Measurements from ENCODE around the gene SGCA. TPM values are rescaled to one million over a fixed set of nuclear protein-coding genes. Genes with fewer than 3 reads are reported as not detected.

SGCA gene
- total and polyA plus RNA-seq, 7 donors = 2.5 to 80.1 (median 27.3) TPM

GRCh38 chr17:50194140-50194933, 28.5 kb downstream of the SGCA start:
- TF ChIP-seq EP300 (IDR thresholded peaks at IDR 0.05) (no peak), POLR2A (IDR thresholded peaks at IDR 0.05) (no peak), POLR2AphosphoS5 (IDR thresholded peaks at IDR 0.05) (no peak)
- TF ChIP-seq, protein P1, sequence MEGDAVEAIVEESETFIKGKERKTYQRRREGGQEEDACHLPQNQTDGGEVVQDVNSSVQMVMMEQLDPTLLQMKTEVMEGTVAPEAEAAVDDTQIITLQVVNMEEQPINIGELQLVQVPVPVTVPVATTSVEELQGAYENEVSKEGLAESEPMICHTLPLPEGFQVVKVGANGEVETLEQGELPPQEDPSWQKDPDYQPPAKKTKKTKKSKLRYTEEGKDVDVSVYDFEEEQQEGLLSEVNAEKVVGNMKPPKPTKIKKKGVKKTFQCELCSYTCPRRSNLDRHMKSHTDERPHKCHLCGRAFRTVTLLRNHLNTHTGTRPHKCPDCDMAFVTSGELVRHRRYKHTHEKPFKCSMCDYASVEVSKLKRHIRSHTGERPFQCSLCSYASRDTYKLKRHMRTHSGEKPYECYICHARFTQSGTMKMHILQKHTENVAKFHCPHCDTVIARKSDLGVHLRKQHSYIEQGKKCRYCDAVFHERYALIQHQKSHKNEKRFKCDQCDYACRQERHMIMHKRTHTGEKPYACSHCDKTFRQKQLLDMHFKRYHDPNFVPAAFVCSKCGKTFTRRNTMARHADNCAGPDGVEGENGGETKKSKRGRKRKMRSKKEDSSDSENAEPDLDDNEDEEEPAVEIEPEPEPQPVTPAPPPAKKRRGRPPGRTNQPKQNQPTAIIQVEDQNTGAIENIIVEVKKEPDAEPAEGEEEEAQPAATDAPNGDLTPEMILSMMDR (IDR thresholded peaks at IDR 0.05) = no peak
- DNase-seq = no peak
- Histone ChIP-seq H3K27ac (peak overlapping the region; percentile 24 to 99 (median 96)), H3K4me1 (peaks cover 0 to 97% (median 69%) of the 10 kb centered on the region in 4 donors), H3K36me3 (peaks cover 89 to 100% (median 92%) of the 10 kb centered on the region in 4 donors), H3K9me3 (no peaks in the 10 kb centered on the region), H3K4me3 (no peak overlapping the region), H3K27me3 (no peaks in the 10 kb centered on the region)
- 82 to 86% methylated on average over 25 of the region's 25 CpGs for WGBS, 2 donors
- intact Hi-C loops (cut with DNase I) = no loop called here

DNA sequence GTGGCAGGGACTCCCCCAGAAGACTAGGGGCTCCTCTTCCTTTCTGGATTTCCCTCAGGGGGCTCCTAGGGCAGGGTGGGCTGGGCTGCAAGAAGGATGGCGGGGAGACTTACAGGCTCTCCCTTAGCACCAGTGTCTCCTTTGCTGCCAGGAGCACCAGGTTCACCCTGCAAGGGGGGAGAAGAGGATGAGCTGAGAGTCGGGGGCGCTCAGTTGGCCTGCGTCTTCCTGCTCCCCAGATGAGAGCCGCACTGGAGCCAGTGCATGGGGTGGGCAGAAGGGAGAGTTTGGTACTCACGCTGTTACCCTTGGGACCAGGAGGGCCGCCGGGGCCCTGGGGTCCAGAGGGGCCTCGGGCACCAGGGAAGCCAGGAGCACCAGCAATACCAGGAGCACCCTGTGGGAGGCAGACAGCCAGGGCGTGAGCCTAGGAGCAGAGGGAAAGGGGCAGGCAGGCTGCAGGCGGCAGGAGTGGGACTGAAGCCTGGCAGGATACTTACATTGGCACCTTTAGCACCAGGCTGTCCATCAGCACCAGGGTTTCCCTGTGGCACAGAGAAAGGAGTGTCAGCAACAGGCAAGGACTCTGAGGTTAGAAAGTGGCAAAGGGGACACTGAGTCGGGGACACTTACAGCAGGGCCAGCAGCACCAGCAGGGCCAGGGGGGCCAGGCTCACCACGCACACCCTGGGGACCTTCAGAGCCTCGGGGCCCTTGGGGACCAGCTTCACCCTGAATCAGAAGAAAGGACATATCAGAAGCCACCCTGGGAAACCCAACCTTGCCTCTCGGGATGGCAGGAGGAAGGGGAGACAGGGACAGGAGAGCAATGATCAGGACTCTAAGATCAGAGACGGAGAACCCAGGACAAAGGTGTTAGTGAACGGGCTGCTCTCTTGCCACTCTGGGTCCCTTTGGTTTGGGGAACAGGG, 29.4 kb downstream of the SGCA start:
- no peak overlapping the region for H3K4me3 ChIP-seq
- TF ChIP-seq POLR2A (IDR thresholded peaks at IDR 0.05) (no peak), POLR2AphosphoS5 (IDR thresholded peaks at IDR 0.05) (no peak), EP300 (IDR thresholded peaks at IDR 0.05) (no peak)
- TF ChIP-seq, protein P1 (IDR thresholded peaks at IDR 0.05) = no peak
- DNase-seq = no peak
- WGBS, 2 donors = 86 to 89% methylated on average over 17 of the region's 17 CpGs
- no peaks in the 10 kb centered on the region for H3K9me3 ChIP-seq
- peak overlapping the region; percentile 47 to 99 (median 96) for H3K27ac ChIP-seq
- intact Hi-C loops (cut with DNase I) = no loop called here
- H3K4me1 ChIP-seq = peaks cover 0 to 92% (median 68%) of the 10 kb centered on the region in 4 donors
- no peaks in the 10 kb centered on the region for H3K27me3 ChIP-seq
- H3K36me3 ChIP-seq = peaks cover 81 to 94% (median 84%) of the 10 kb centered on the region in 4 donors

GRCh38 chr17:50196036-50196435, 30.2 kb downstream of the SGCA start:
- no peak for DNase-seq
- H3K9me3 ChIP-seq = no peaks in the 10 kb centered on the region
- H3K4me1 ChIP-seq = peaks cover 0 to 84% (median 64%) of the 10 kb centered on the region in 4 donors
- peak overlapping the region; percentile 47 to 99 (median 96) for H3K27ac ChIP-seq
- H3K36me3 ChIP-seq = peaks cover 72 to 86% (median 75%) of the 10 kb centered on the region in 4 donors
- H3K27me3 ChIP-seq = no peaks in the 10 kb centered on the region
- TF ChIP-seq EP300 (IDR thresholded peaks at IDR 0.05) = no peak
- no peak for TF ChIP-seq POLR2AphosphoS5 (IDR thresholded peaks at IDR 0.05)
- TF ChIP-seq, protein P1 (IDR thresholded peaks at IDR 0.05) = no peak
- H3K4me3 ChIP-seq = no peak overlapping the region
- intact Hi-C loops (cut with DNase I) = no loop called here
- 76 to 78% methylated on average over 5 of the region's 5 CpGs for WGBS, 2 donors

DNA sequence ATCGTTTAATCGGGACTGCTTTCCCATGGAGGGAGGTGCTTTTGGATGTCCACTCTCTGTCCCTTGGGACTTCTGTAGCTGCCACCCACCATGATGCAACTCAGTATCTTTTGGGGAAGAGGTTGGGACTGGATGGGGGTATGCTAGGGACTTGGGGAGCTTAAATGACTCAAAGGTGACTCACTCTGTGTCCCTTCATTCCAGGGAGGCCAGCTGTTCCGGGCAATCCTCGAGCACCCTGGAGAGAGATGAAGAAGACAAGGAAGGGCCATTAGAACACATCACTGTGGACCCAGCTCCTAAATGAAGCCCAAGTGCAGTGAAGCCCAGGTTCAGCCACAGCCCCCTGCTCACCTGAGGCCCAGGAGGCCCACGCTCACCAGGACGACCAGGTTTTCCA, 31.0 kb downstream of the SGCA start:
- intact Hi-C loops (cut with DNase I) = no loop called here
- no peak overlapping the region for H3K4me3 ChIP-seq
- peaks cover 65 to 78% (median 67%) of the 10 kb centered on the region in 4 donors for H3K36me3 ChIP-seq

More for the DNA sequence above, 31.0 kb downstream of the SGCA start:
- Histone ChIP-seq H3K27me3 (no peaks in the 10 kb centered on the region), H3K4me1 (peaks cover 0 to 80% (median 65%) of the 10 kb centered on the region in 4 donors), H3K9me3 (no peaks in the 10 kb centered on the region), H3K27ac (peak overlapping the region; percentile 87 to 99 (median 96))
- TF ChIP-seq, protein P1 (IDR thresholded peaks at IDR 0.05) = no peak
- peak in 1 of 4 donors; percentile 7 for TF ChIP-seq POLR2AphosphoS5 (IDR thresholded peaks at IDR 0.05)
- TF ChIP-seq POLR2A (IDR thresholded peaks at IDR 0.05) = no peak
- TF ChIP-seq EP300 (IDR thresholded peaks at IDR 0.05) = no peak
- DNase-seq = peak; percentile 79
- WGBS, 2 donors = 79% methylated on average over 6 of the region's 6 CpGs
